Measurements from ENCODE around the gene CCDC28B.

GRCh38 chr1:32215629-32216480 is 15.5 kb downstream of the CCDC28B start:
- TF ChIP-seq POLR2A (IDR thresholded peaks at IDR 0.05) (no peak), CTCF (IDR thresholded peaks at IDR 0.05) (peak; percentile 48 to 55 (median 54)), EP300 (IDR thresholded peaks at IDR 0.05) (no peak)

Measured in ovary (tissue), 3 donors.